OCI-LY3 (cell line): ENCODE results near the gene ARL3.

Experiments used
- H2AFZ ChIP-seq: fragments of 200-600, 300-600 bp; shearing (Covaris generic); 2 replicates; pipeline ENCODE4 v1.6.0; 2014; ENCODE audit warnings: antibody characterized with exemption, low read depth, low read length
- H3K27ac ChIP-seq: fragments of 200-600, 300-600 bp; sonication (generic); 2 replicates; pipeline ENCODE4 v1.5.1; 2014; ENCODE audit warnings: mild to moderate bottlenecking, low read length, moderate library complexity, mixed read lengths
- H3K27me3 ChIP-seq: fragments of 200-600, 300-600 bp; sonication (generic); 2 replicates; pipeline ENCODE4 v1.6.1; 2014; ENCODE audit warnings: low read depth, low read length, mixed read lengths
- H3K36me3 ChIP-seq: fragments of 200-600, 300-600 bp; sonication (generic); replicated peaks from 2 replicates; pipeline ENCODE3; 2014; ENCODE audit warnings: low read depth, low read length, mixed read lengths
- H3K4me1 ChIP-seq: fragments of 300-600, 200-600 bp; sonication (generic); 2 replicates; pipeline ENCODE4 v1.6.1; 2014; ENCODE audit warnings: low read length, mixed read lengths
- H3K4me2 ChIP-seq: fragments of 200-600, 300-600 bp; sonication (generic); 2 replicates; pipeline ENCODE4 v1.6.1; 2014; ENCODE audit warnings: low read length, mixed read lengths
- H3K4me3 ChIP-seq: fragments of 300-600, 200-600 bp; sonication (generic); 2 replicates; pipeline ENCODE4 v1.5.1; 2014; ENCODE audit warnings: antibody characterized with exemption, mild to moderate bottlenecking, low read length, moderate library complexity
- H3K79me2 ChIP-seq: fragments of 300-600, 200-600 bp; shearing (Covaris generic); 2 replicates; pipeline ENCODE4 v1.6.1; 2014; ENCODE audit warnings: mild to moderate bottlenecking, low read length, mixed read lengths
- H3K9ac ChIP-seq: fragments of 300-600, 200-600 bp; shearing (Covaris generic); 2 replicates; pipeline ENCODE4 v1.6.0; 2014; ENCODE audit warnings: mild to moderate bottlenecking, low read length, moderate library complexity
- H3K9me3 ChIP-seq: fragments of 200-600, 300-600 bp; shearing (Covaris generic); 2 replicates; pipeline ENCODE4 v1.6.1; 2014; ENCODE audit warnings: low read length, mixed read lengths; ENCODE audit not compliant: insufficient read depth
- H4K20me1 ChIP-seq: fragments of 200-600, 300-600 bp; sonication (generic); 2 replicates; pipeline ENCODE4 v1.6.1; 2016; ENCODE audit warnings: low read length, mixed read lengths; ENCODE audit not compliant: insufficient read depth
- EZH2phosphoT487 ChIP-seq: fragments of 200-600 bp; shearing (Covaris generic); IDR thresholded peaks from 2 replicates; pipeline ENCODE4 v1.6.1; 2018; ENCODE audit warnings: antibody characterized with exemption, mixed run types, low read depth
- TF ChIP-seq, protein P1 (sequence below): fragments of 200-600, 300-600 bp; sonication (generic); IDR thresholded peaks from 2 replicates; pipeline ENCODE4 v1.5.1; 2014; ENCODE audit warnings: antibody characterized with exemption, low read length, low read depth

The ARL3 gene

GRCh38 chr10:102634686-102635085 lies 79.5 kb downstream of the ARL3 start:
- Histone ChIP-seq H3K27me3 (no peaks in the 10 kb centered on the region), H3K9ac (no peak overlapping the region), H3K79me2 (no peaks in the 10 kb centered on the region), H3K36me3 (no peaks in the 10 kb centered on the region), H3K4me1 (no peaks in the 10 kb centered on the region), H3K27ac (no peak overlapping the region), H3K9me3 (no peaks in the 10 kb centered on the region), H4K20me1 (no peaks in the 10 kb centered on the region), H2AFZ (no peak overlapping the region), H3K4me2 (no peak overlapping the region), H3K4me3 (no peak overlapping the region)
- no peak for TF ChIP-seq EZH2phosphoT487

DNA sequence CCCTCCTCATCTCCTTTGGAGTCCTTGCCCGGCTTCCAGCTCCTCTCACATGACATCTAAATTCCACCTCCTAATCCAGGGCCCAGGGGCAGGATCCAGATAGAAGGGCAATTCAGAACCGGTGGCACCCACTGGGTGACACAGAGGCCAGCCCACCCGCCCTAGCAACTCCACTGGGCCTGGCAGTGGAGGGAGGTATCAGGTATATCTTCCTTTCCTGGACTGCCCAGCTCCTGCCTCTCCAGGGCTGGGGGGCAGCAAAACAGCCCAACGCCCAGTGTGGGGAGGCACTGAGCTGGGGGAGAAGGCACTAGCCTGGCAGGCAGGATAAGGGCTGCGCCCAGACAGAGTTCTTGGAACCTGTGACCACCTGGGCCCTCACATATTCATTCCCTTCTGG lies 80.3 kb downstream of the ARL3 start:
- TF ChIP-seq, protein P1, sequence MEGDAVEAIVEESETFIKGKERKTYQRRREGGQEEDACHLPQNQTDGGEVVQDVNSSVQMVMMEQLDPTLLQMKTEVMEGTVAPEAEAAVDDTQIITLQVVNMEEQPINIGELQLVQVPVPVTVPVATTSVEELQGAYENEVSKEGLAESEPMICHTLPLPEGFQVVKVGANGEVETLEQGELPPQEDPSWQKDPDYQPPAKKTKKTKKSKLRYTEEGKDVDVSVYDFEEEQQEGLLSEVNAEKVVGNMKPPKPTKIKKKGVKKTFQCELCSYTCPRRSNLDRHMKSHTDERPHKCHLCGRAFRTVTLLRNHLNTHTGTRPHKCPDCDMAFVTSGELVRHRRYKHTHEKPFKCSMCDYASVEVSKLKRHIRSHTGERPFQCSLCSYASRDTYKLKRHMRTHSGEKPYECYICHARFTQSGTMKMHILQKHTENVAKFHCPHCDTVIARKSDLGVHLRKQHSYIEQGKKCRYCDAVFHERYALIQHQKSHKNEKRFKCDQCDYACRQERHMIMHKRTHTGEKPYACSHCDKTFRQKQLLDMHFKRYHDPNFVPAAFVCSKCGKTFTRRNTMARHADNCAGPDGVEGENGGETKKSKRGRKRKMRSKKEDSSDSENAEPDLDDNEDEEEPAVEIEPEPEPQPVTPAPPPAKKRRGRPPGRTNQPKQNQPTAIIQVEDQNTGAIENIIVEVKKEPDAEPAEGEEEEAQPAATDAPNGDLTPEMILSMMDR: no peak
- no peak for TF ChIP-seq EZH2phosphoT487
- Histone ChIP-seq H3K4me3 (no peak overlapping the region), H3K4me1 (no peaks in the 10 kb centered on the region), H3K9ac (no peak overlapping the region), H3K36me3 (no peaks in the 10 kb centered on the region), H3K4me2 (no peak overlapping the region), H4K20me1 (no peaks in the 10 kb centered on the region), H3K79me2 (no peaks in the 10 kb centered on the region), H3K9me3 (no peaks in the 10 kb centered on the region), H2AFZ (no peak overlapping the region), H3K27me3 (no peaks in the 10 kb centered on the region), H3K27ac (no peak overlapping the region)

GRCh38 chr10:102633287-102633686 lies 80.9 kb downstream of the ARL3 start:
- H3K36me3 ChIP-seq: no peaks in the 10 kb centered on the region
- no peak for TF ChIP-seq EZH2phosphoT487
- TF ChIP-seq, protein P1: no peak
- no peak overlapping the region for H3K4me3 ChIP-seq
- no peaks in the 10 kb centered on the region for H3K27me3 ChIP-seq
- H3K9me3 ChIP-seq: no peaks in the 10 kb centered on the region
- no peak overlapping the region for H3K27ac ChIP-seq
- no peaks in the 10 kb centered on the region for H3K4me1 ChIP-seq
- H2AFZ ChIP-seq: no peak overlapping the region
- H3K9ac ChIP-seq: no peak overlapping the region
- no peaks in the 10 kb centered on the region for H3K79me2 ChIP-seq
- H4K20me1 ChIP-seq: no peaks in the 10 kb centered on the region
- no peak overlapping the region for H3K4me2 ChIP-seq

DNA sequence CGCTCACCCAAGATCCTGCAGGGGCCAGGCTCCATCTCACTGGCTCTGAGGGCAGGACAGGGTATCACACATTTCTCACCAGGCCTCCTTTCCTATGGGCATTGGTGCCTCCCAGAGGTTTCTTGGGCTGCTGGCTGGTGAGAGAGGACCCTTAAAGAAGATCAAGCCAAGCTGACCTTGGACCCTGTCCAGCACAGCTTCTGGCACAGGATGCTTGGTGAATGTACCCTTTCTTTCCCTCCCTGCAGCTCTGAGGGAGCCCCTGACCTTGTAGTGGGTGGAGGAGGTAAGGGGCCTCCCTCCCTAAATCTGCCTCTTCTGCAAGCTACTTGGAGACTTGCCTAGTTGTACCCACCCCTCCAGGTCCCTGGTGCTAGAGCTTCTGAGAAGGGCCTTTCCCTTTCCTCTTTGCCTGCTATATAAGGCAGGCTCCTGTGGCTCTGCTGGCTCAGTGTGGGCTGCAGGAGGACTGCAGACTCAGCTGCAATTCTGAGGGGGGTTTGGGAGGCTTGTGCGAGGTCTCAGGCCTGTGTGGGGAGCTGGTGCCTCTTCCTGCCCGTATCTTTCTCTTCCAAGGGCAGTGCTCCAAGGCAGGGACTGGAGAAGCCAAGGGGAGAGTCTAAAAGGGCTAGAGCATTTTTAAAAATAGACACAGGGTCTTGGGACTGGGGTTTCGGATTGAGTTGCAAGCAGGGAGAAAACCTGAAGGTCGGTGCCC lies 81.6 kb downstream of the ARL3 start:
- Histone ChIP-seq H3K4me1 (no peaks in the 10 kb centered on the region), H2AFZ (no peak overlapping the region), H3K79me2 (no peaks in the 10 kb centered on the region), H3K4me3 (no peak overlapping the region), H4K20me1 (no peaks in the 10 kb centered on the region), H3K9me3 (no peaks in the 10 kb centered on the region), H3K4me2 (no peak overlapping the region), H3K27ac (no peak overlapping the region), H3K36me3 (no peaks in the 10 kb centered on the region), H3K27me3 (no peaks in the 10 kb centered on the region), H3K9ac (no peak overlapping the region)
- no peak for TF ChIP-seq EZH2phosphoT487
- TF ChIP-seq, protein P1: no peak
